HEK293T (cell line): ENCODE results near the gene SMTNL2.
"Not testable (repeated sequence)": the region's sequence is repeated elsewhere in the genome, so short reads cannot be mapped to it uniquely, and the experiment has no call there.

Source experiments
- CTCF ChIA-PET: fragments of 350-600 bp; formaldehyde crosslinking; extraction: SDS; loops from one replicate; lab custom pipeline; 2021; ENCODE audit warnings: antibody characterized with exemption, inconsistent platforms; lab: Yijun Ruan, JAX
- POLR2A ChIA-PET: fragments of 350-600 bp; formaldehyde crosslinking; extraction: SDS; loops from one replicate; lab custom pipeline; 2020; ENCODE audit warnings: antibody characterized with exemption, inconsistent platforms; lab: Yijun Ruan, JAX
- DNase-seq: peaks from one replicate; pipeline ENCODE4 v3.0.0; 2012; ENCODE audit warnings: mixed read lengths; ENCODE audit errors: extremely low spot score
- ARNT ChIP-seq: fragments of 450-650 bp; IDR thresholded peaks from 2 replicates; pipeline ENCODE4 v1.6.1; 2017; ENCODE audit warnings: mild to moderate bottlenecking
- BHLHE40 ChIP-seq: fragments of 450-650 bp; IDR thresholded peaks from 2 replicates; pipeline ENCODE4 v1.6.1; 2016; ENCODE audit warnings: mild to moderate bottlenecking, moderate library complexity, borderline replicate concordance
- CTBP1 ChIP-seq: fragments of 450-650 bp; IDR thresholded peaks from 2 replicates; pipeline ENCODE4 v1.6.1; 2016; ENCODE audit warnings: borderline replicate concordance
- ELF4 ChIP-seq: fragments of 450-650 bp; IDR thresholded peaks from 2 replicates; pipeline ENCODE4 v1.6.1; 2017; ENCODE audit warnings: antibody characterized with exemption
- FOXA1 ChIP-seq: fragments of 450-650 bp; IDR thresholded peaks from 2 replicates; pipeline ENCODE4 v1.6.1; 2016; ENCODE audit warnings: mild to moderate bottlenecking
- FOXK2 ChIP-seq: fragments of 450-650 bp; IDR thresholded peaks from 2 replicates; pipeline ENCODE4 v1.6.1; 2016; ENCODE audit warnings: mild to moderate bottlenecking
- FOXM1 ChIP-seq: fragments of 450-650 bp; IDR thresholded peaks from 2 replicates; pipeline ENCODE4 v1.6.1; 2017; ENCODE audit warnings: mild to moderate bottlenecking, borderline replicate concordance
- HDGF ChIP-seq: fragments of 450-650 bp; IDR thresholded peaks from 2 replicates; pipeline ENCODE4 v1.6.1; 2017; ENCODE audit warnings: antibody characterized with exemption, borderline replicate concordance
- L3MBTL2 ChIP-seq: fragments of 450-650 bp; conservative IDR thresholded peaks from 2 replicates; pipeline ENCODE4 v1.6.1; 2016; ENCODE audit warnings: mild to moderate bottlenecking
- LEF1 ChIP-seq: fragments of 450-650 bp; IDR thresholded peaks from 2 replicates; pipeline ENCODE4 v1.6.1; 2017; ENCODE audit warnings: mild to moderate bottlenecking, borderline replicate concordance
- NFRKB ChIP-seq: fragments of 450-650 bp; IDR thresholded peaks from 2 replicates; pipeline ENCODE4 v1.6.1; 2016; ENCODE audit warnings: mild to moderate bottlenecking, moderate library complexity
- SP1 ChIP-seq: fragments of 450-650 bp; IDR thresholded peaks from 2 replicates; pipeline ENCODE4 v1.6.1; 2017
- SUZ12 ChIP-seq: fragments of 450-650 bp; IDR thresholded peaks from 2 replicates; pipeline ENCODE4 v1.6.1; 2016; ENCODE audit warnings: mild to moderate bottlenecking
- TARDBP ChIP-seq: fragments of 450-650 bp; IDR thresholded peaks from 2 replicates; pipeline ENCODE4 v1.6.1; 2016
- ZNF384 ChIP-seq: fragments of 450-650 bp; IDR thresholded peaks from 2 replicates; pipeline ENCODE4 v1.6.1; 2016
- TF ChIP-seq, protein P1 (sequence below): fragments of 450-650 bp; IDR thresholded peaks from 2 replicates; pipeline ENCODE4 v1.6.1; 2016

SMTNL2 gene

DNA sequence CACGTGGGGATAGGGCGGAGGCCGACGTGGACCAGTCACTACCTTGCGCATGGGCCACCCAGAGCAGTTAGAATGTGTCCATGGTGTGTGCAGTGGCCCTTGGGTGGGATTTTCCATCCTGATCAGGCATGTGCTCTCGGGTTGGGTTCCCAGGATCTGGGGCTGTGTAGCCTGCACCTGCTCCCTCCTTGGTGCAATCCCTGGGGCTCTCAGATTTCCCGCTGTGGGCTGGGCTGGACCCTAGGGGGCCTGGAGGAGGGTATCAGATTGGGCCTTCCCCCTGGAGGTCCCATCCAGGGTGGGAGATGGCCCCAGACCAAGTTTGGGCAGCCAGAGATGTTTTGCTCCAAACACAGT is 1.3 kb downstream of the SMTNL2 start:
- ChIA-PET CTCF (no interaction called here), POLR2A (no interaction called here)
- TF ChIP-seq BHLHE40 (no peak), HDGF (no peak), TARDBP (no peak), CTBP1 (no peak), FOXK2 (no peak), ARNT (no peak), SP1 (no peak), SUZ12 (no peak), LEF1 (no peak)
- DNase-seq = no peak

DNA sequence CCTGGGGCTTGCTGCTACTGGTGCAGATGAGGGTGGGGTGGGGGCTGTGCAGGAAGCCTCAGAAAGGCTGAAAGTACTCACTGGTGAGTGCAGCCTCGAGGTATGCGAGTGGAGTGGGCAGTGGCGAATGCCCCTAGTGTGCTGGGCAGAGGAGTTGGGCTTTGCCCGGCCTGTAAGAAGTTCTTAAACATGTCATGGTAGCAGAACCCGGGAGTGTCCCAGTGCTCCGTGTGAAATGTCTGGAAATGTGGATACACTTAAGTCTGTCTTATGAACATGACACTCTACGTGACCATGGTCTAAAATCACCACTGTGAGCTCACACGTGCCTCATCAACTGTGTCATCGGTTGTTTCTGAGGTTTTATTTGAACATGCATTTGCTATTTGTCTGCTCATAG is 1.7 kb downstream of the SMTNL2 start:
- CTCF ChIA-PET = interaction anchor here (2.7 kb wide), 1 partner anchor 19 kb away, joined by 10 read pairs; no protein-coding TSS in a partner anchor
- no peak for DNase-seq
- POLR2A ChIA-PET = interaction anchor here (0.6 kb wide), 1 partner anchor 9 kb away, joined by 3 read pairs; no protein-coding TSS in a partner anchor
- no peak for TF ChIP-seq LEF1
- no peak for TF ChIP-seq NFRKB
- no peak for TF ChIP-seq FOXK2
- no peak for TF ChIP-seq ARNT
- no peak for TF ChIP-seq BHLHE40
- TF ChIP-seq ZNF384 = no peak
- TF ChIP-seq, protein P1, sequence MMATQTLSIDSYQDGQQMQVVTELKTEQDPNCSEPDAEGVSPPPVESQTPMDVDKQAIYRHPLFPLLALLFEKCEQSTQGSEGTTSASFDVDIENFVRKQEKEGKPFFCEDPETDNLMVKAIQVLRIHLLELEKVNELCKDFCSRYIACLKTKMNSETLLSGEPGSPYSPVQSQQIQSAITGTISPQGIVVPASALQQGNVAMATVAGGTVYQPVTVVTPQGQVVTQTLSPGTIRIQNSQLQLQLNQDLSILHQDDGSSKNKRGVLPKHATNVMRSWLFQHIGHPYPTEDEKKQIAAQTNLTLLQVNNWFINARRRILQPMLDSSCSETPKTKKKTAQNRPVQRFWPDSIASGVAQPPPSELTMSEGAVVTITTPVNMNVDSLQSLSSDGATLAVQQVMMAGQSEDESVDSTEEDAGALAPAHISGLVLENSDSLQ = no peak
- TF ChIP-seq L3MBTL2 = no peak
- TF ChIP-seq SP1 = no peak
- no peak for TF ChIP-seq TARDBP
- TF ChIP-seq HDGF = no peak
- no peak for TF ChIP-seq ELF4

DNA sequence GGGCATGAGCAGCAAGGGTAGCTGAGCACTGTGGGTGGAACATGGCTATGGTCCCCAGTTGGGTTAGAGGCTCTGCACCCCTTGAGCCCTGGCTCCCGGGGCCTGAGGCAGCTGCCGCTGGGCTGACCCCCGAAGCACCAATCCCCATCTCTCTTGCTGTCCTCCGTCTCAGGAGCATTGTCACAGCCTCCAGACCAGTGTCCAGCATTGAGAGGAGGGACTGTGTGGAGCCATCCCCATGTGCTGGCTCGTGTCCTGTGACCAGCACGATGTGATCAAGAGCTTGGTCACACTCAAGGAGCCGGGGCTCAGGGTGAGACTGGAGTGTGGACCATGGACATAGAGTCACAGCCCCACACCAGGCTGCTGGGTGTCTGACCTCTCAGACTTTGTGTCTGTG is 2.9 kb downstream of the SMTNL2 start:
- ChIA-PET CTCF (interaction anchor here (2.7 kb wide), 1 partner anchor 20 kb away, joined by 10 read pairs; no protein-coding TSS in a partner anchor), POLR2A (no interaction called here)
- DNase-seq = no peak
- TF ChIP-seq, protein P1 = no peak
- no peak for TF ChIP-seq SUZ12
- no peak for TF ChIP-seq SP1
- TF ChIP-seq CTBP1 = no peak
- TF ChIP-seq L3MBTL2 = no peak

DNA sequence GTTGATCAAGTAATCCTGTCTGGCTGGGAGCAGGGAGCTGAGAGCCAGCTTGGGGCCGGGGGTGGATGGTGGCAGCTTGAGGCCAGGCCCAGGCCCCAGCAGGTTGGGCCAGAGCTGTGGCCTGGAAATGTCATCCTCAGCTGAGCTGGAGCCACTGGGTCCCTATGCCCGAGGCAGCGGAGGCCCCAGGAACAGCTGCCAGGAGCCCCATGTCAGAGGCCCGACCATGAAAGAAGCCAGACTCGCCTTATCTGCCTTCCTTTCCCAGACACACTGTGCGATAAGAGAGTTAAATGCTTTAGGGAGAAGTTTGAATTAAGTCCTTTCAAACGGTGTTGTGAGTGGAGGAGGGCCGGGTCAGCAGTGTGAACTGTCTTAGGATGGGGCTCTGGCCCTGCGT is 3.5 kb downstream of the SMTNL2 start:
- TF ChIP-seq ELF4 = no peak
- TF ChIP-seq ZNF384 = no peak
- no peak for TF ChIP-seq ARNT
- no peak for TF ChIP-seq FOXM1
- TF ChIP-seq SP1 = no peak
- TF ChIP-seq, protein P1 = no peak
- TF ChIP-seq NFRKB = no peak
- TF ChIP-seq FOXA1 = no peak
- TF ChIP-seq FOXK2 = no peak
- TF ChIP-seq LEF1 = no peak
- TF ChIP-seq SUZ12 = no peak
- TF ChIP-seq TARDBP = no peak
- TF ChIP-seq L3MBTL2 = no peak
- POLR2A ChIA-PET = no interaction called here
- no peak for DNase-seq
- CTCF ChIA-PET = interaction anchor here (2.7 kb wide), 1 partner anchor 21 kb away, joined by 10 read pairs; no protein-coding TSS in a partner anchor

DNA sequence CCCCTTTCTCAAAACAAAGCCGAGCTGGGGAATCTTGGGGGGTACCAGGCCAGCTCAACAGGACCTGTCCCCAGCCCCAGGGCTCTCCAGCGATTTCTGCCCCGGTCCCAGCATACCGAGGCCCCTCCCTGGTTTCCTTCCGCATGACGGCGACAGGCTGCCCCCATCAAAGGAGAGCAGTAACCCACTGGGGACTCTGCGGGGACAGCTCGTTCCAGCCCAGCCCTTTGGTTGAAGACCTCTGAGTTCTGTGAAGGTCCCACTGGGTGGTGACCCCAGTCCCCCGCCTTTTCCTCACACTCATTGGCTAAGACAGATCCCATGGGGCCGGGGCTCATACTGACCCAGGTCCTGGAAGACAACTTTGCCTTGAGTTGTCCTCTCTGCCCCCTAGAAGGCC is 4.1 kb downstream of the SMTNL2 start:
- TF ChIP-seq, protein P1 = no peak
- TF ChIP-seq BHLHE40 = no peak
- ChIA-PET CTCF (interaction anchor here (2.7 kb wide), 1 partner anchor 21 kb away, joined by 10 read pairs; no protein-coding TSS in a partner anchor), POLR2A (no interaction called here)
- DNase-seq = no peak

DNA sequence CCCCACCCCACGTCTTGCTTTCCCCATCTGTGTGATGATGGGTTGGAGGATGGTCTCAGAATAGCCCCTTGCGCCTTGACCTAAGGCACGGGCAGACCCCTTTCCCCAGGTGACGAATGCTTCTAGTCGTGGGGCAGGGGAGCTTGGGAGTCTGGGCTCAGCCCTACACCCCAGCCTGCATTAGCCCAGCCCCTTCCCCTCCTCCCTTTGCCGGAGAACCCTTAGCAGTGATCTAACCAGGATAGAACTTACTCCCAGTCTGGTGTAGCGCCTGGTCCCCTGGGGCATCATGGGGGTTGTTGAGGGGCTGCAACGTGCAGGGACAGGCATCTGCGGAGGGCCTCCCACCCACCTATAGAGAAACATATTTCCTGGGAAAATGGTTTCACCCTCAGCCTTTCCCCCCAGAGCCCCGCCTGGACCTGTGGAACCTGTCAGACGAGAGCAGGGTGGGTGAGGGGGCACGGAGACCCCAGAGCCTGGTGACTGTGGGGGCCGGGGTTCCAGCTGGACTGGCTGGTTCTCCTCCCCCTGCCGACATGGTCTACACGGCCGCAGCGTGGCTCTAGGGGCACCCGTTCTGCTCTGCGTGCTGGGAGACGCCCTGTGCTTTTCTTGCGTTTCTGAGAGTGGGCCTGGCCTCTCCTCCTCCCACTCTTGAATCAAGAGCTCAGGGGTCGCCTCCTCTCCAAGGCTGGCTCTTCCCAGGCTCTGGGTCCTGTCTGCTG is 4.7 kb downstream of the SMTNL2 start:
- no peak for DNase-seq
- ChIA-PET CTCF (interaction anchor here (1.1 kb wide), 1 partner anchor 22 kb away, joined by 3 read pairs; no protein-coding TSS in a partner anchor), POLR2A (no interaction called here)
- no peak for TF ChIP-seq SUZ12
- TF ChIP-seq, protein P1 = no peak
- no peak for TF ChIP-seq ARNT
- no peak for TF ChIP-seq CTBP1
- no peak for TF ChIP-seq ELF4
- no peak for TF ChIP-seq FOXA1
- no peak for TF ChIP-seq FOXK2
- no peak for TF ChIP-seq BHLHE40
- no peak for TF ChIP-seq FOXM1
- no peak for TF ChIP-seq NFRKB
- TF ChIP-seq HDGF = no peak
- TF ChIP-seq TARDBP = no peak
- no peak for TF ChIP-seq SP1
- no peak for TF ChIP-seq L3MBTL2
- no peak for TF ChIP-seq LEF1
- no peak for TF ChIP-seq ZNF384

DNA sequence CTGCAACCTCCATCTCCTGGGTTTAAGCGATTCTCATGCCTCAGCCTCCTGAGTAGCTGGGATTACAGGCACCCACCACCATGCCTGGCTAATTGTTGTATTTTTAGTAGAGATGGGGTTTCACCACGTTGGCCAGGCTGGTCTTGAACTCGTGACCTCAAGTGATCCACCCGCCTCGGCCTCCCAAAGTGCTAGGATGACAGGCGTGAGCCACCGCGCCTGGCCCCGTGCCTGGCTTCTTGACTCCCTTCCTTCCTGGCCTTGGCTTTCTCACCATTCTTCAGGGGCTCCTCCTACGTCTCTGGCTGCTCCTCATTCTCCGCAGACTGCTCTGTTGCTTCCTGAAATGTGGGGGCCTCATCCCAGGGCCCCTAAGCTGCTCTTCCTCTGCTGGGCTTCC is 5.7 kb downstream of the SMTNL2 start:
- ChIA-PET CTCF (interaction anchor here (0.6 to 1.1 kb wide), 2 partner anchors 23 to 35 kb away, joined by 3 read pairs; no protein-coding TSS in a partner anchor), POLR2A (interaction anchor here (1.2 kb wide), 1 partner anchor 35 kb away, joined by 4 read pairs; the partner anchor contains the start of gene MYBBP1A)
- DNase-seq = not testable (repeated sequence)
